ENCODE results near the gene THSD7A. TPM values are rescaled to one million over a fixed set of nuclear protein-coding genes. Genes with fewer than 3 reads are reported as not detected.

Gene THSD7A
- total and polyA plus RNA-seq, 10 of the 15 experiments (the other 5 are each of a cell fraction or from before 2014, with no cell fraction given), result 0.03 to 0.09 (median 0.03) TPM; not detected in 7

DNA sequence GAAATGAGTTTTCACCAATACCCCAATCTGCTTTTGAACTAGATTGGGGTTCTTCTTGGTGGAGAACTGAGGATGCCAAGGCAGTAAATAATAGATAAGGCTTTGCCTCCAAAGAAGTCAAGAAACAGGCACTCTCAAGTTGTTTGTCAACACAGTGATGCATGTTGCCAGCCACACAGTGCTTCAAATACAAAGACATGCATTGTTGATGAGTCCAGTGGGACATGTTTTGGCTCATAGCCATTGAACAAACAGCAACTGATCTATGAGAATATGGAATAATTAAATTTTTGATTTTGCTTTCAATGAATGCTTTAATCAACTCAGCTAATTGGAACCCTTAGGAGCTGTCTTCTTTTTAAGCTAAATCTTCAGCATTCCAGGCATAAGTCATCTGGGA, 346.4 kb downstream of the THSD7A start:
- Histone ChIP-seq H3K9me3 (replicated peaks; ENCODE audit: control insufficient read depth, insufficient read depth, low read length) (no peaks in the 10 kb centered on the region), H3K27ac (ENCODE audit: control insufficient read depth, insufficient read depth) (no peak overlapping the region), H3K27me3 (replicated peaks in 1 of 2; ENCODE audit: control insufficient read depth in 2 of 2, insufficient read depth in 2 of 2, low read length in 1 of 2) (no peaks in the 10 kb centered on the region), H3K4me1 (ENCODE audit: control insufficient read depth, insufficient read depth, low read length) (no peaks in the 10 kb centered on the region), H3K79me2 (ENCODE audit: control insufficient read depth, insufficient read depth, low read length) (no peaks in the 10 kb centered on the region), H3K9ac (ENCODE audit: control insufficient read depth, insufficient read depth, low read length) (no peak overlapping the region), H4K20me1 (ENCODE audit: control insufficient read depth, insufficient read depth) (no peaks in the 10 kb centered on the region), H2AFZ (ENCODE audit: control insufficient read depth, low read depth, low read length) (no peak overlapping the region), H3K4me2 (ENCODE audit: control insufficient read depth, insufficient read depth) (no peak overlapping the region), H3K4me3 (no peak overlapping the region), H3K36me3 (ENCODE audit: control insufficient read depth in 2 of 2, insufficient read depth in 2 of 2, low read length in 1 of 2) (no peaks in the 10 kb centered on the region)
- ATAC-seq (no peak), DNase-seq (ENCODE audit: low read depth, low spot score) (no peak), FAIRE-seq (no peak)
- ChIA-PET POLR2A (no interaction called here), CTCF (no interaction called here), SMC1A (ENCODE audit: uncharacterized antibody, unreplicated experiment) (no interaction called here), RAD21 (ENCODE audit: unreplicated experiment) (no interaction called here)
- in situ Hi-C loops (cut with MboI) (no loop called here), intact Hi-C loops (cut with micrococcal nuclease; ENCODE audit: unreplicated experiment) (no loop called here)
- no peak for TF ChIP-seq CHD2 (IDR thresholded peaks at IDR 0.05; ENCODE audit: borderline replicate concordance, low read depth, low read length)
- no peak for TF ChIP-seq ZNF622 (IDR thresholded peaks at IDR 0.05)
- TF ChIP-seq PML (IDR thresholded peaks at IDR 0.05; ENCODE audit: low read length), result no peak
- TF ChIP-seq, protein P1, sequence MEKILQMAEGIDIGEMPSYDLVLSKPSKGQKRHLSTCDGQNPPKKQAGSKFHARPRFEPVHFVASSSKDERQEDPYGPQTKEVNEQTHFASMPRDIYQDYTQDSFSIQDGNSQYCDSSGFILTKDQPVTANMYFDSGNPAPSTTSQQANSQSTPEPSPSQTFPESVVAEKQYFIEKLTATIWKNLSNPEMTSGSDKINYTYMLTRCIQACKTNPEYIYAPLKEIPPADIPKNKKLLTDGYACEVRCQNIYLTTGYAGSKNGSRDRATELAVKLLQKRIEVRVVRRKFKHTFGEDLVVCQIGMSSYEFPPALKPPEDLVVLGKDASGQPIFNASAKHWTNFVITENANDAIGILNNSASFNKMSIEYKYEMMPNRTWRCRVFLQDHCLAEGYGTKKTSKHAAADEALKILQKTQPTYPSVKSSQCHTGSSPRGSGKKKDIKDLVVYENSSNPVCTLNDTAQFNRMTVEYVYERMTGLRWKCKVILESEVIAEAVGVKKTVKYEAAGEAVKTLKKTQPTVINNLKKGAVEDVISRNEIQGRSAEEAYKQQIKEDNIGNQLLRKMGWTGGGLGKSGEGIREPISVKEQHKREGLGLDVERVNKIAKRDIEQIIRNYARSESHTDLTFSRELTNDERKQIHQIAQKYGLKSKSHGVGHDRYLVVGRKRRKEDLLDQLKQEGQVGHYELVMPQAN (conservative IDR thresholded peaks at IDR 0.05), result no peak
- TF ChIP-seq CBX5 (IDR thresholded peaks at IDR 0.05; ENCODE audit: low read depth), result no peak
- no peak for TF ChIP-seq RAD51 (IDR thresholded peaks at IDR 0.05)
- TF ChIP-seq, protein P2, sequence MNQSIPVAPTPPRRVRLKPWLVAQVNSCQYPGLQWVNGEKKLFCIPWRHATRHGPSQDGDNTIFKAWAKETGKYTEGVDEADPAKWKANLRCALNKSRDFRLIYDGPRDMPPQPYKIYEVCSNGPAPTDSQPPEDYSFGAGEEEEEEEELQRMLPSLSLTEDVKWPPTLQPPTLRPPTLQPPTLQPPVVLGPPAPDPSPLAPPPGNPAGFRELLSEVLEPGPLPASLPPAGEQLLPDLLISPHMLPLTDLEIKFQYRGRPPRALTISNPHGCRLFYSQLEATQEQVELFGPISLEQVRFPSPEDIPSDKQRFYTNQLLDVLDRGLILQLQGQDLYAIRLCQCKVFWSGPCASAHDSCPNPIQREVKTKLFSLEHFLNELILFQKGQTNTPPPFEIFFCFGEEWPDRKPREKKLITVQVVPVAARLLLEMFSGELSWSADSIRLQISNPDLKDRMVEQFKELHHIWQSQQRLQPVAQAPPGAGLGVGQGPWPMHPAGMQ (IDR thresholded peaks at IDR 0.05; ENCODE audit: borderline replicate concordance), result no peak
- no peak for TF ChIP-seq EGR1 (IDR thresholded peaks at IDR 0.05; ENCODE audit: borderline replicate concordance in 1 of 2, low read depth in 2 of 2, low read length in 2 of 2)
- no peak for TF ChIP-seq BACH1 (IDR thresholded peaks at IDR 0.05; ENCODE audit: borderline replicate concordance)
- no TSS peak for BruUV-seq (replicated peaks)
